HTR-8/SVneo (cell line): ENCODE measurements around the gene NISCH.
"Not testable (repeated sequence)": the region's sequence is repeated elsewhere in the genome, so short reads cannot be mapped to it uniquely, and the experiment has no call there.

ENCODE experiments used
- DNase-seq: peaks from one replicate; pipeline ENCODE4 v3.0.0; 2011; ENCODE audit warnings: low spot score, mixed read lengths; ENCODE audit not compliant: insufficient read length
- FAIRE-seq: peaks from 2 replicates; lab custom pipeline; 2011; peaks lifted over from hg19 to GRCh38; lab: Jason Lieb, UNC

The NISCH gene

GRCh38 chr3:52522651-52523251 is 67.3 kb downstream of the NISCH start:
- no peak for DNase-seq
- FAIRE-seq, result no peak

GRCh38 chr3:52523386-52524257 is 68.2 kb downstream of the NISCH start:
- FAIRE-seq (no peak), DNase-seq (no peak)

GRCh38 chr3:52524258-52524751 is 68.9 kb downstream of the NISCH start:
- no peak for FAIRE-seq

GRCh38 chr3:52524752-52525679 is 69.6 kb downstream of the NISCH start:
- DNase-seq, result no peak

More at GRCh38 chr3:52524258-52524751, 68.9 kb downstream of the NISCH start:
- DNase-seq, result no peak

GRCh38 chr3:52525680-52526561 is 70.5 kb downstream of the NISCH start:
- DNase-seq (no peak), FAIRE-seq (no peak)

More at GRCh38 chr3:52524752-52525679, 69.6 kb downstream of the NISCH start:
- FAIRE-seq, result no peak

GRCh38 chr3:52526671-52527038 is 71.3 kb downstream of the NISCH start:
- DNase-seq, FAIRE-seq: not testable (repeated sequence)

GRCh38 chr3:52527039-52527731 is 71.8 kb downstream of the NISCH start:
- FAIRE-seq (no peak), DNase-seq (no peak)

GRCh38 chr3:52527732-52528585 is 72.6 kb downstream of the NISCH start:
- peak; percentile 4 for FAIRE-seq
- DNase-seq, result no peak

GRCh38 chr3:52528586-52529375 is 73.4 kb downstream of the NISCH start:
- DNase-seq (no peak), FAIRE-seq (no peak)

- DNase-seq, result no peak
- no peak for FAIRE-seq
Observed at GRCh38 chr3:52529376-52530333, 74.3 kb downstream of the NISCH start.

GRCh38 chr3:52530918-52531826 is 75.8 kb downstream of the NISCH start:
- FAIRE-seq (peak; percentile 31), DNase-seq (no peak)

- peak; percentile 48 for FAIRE-seq
Observed at GRCh38 chr3:52531860-52532516, 76.6 kb downstream of the NISCH start.

GRCh38 chr3:52532517-52532837 is 77.1 kb downstream of the NISCH start:
- peak; percentile 60 for DNase-seq
- peak; percentile 54 for FAIRE-seq

More at GRCh38 chr3:52531860-52532516, 76.6 kb downstream of the NISCH start:
- no peak for DNase-seq

GRCh38 chr3:52532838-52533622 is 77.6 kb downstream of the NISCH start:
- peak; percentile 4 for FAIRE-seq
- peak; percentile 24 for DNase-seq
